ENCODE measurements around the gene NACC2.

GRCh38 chr9:136090056-136090735 lies 4.9 kb downstream of the NACC2 start:
- no peak for TF ChIP-seq CTCF (IDR thresholded peaks at IDR 0.05)
- no peak for TF ChIP-seq POLR2A (IDR thresholded peaks at IDR 0.05)
- no peak for TF ChIP-seq EP300 (IDR thresholded peaks at IDR 0.05)
- no peak for TF ChIP-seq POLR2AphosphoS5 (IDR thresholded peaks at IDR 0.05)

All from gastroesophageal sphincter (tissue), 3 donors.